MM.1S (cell line): Measurements from ENCODE around the gene OR2G2.

Experiments
- DNase-seq: peaks from one replicate; pipeline ENCODE4 v3.0.0-alpha.2; 2015
- H2AFZ ChIP-seq: fragments of 300-600 bp; sonication (generic); 2 replicates; pipeline ENCODE4 v1.6.0; 2016; ENCODE audit warnings: antibody characterized with exemption, low read length
- H3F3A ChIP-seq: fragments of 300-600 bp; sonication (generic); 2 replicates; pipeline ENCODE4 v1.6.1; 2016; ENCODE audit warnings: mild to moderate bottlenecking, antibody characterized with exemption, low read length, moderate library complexity, mixed read lengths; ENCODE audit not compliant: insufficient read depth
- H3K27ac ChIP-seq: fragments of 300-600 bp; sonication (generic); 2 replicates; pipeline ENCODE4 v1.5.1; 2016; ENCODE audit warnings: mild to moderate bottlenecking, low read length
- H3K27me3 ChIP-seq: fragments of 300-600 bp; sonication (generic); replicated peaks from 2 replicates; pipeline ENCODE4 v1.6.0; 2016; ENCODE audit warnings: low read length; ENCODE audit not compliant: insufficient read depth
- H3K36me3 ChIP-seq: fragments of 300-600 bp; sonication (generic); replicated peaks from 2 replicates; pipeline ENCODE4 v1.6.1; 2016; ENCODE audit warnings: mild to moderate bottlenecking, low read length, mixed read lengths; ENCODE audit not compliant: insufficient read depth
- H3K4me1 ChIP-seq: fragments of 300-600 bp; sonication (generic); 2 replicates; pipeline ENCODE4 v1.6.1; 2016; ENCODE audit warnings: low read length, mixed read lengths
- H3K4me2 ChIP-seq: fragments of 300-600 bp; sonication (generic); 2 replicates; pipeline ENCODE4 v1.6.0; 2016; ENCODE audit warnings: low read depth, low read length
- H3K4me3 ChIP-seq: fragments of 300-600 bp; sonication (generic); 2 replicates; pipeline ENCODE4 v1.5.1; 2016; ENCODE audit warnings: low read length, mixed read lengths
- H3K79me2 ChIP-seq: fragments of 300-600 bp; sonication (generic); 2 replicates; pipeline ENCODE4 v1.6.1; 2016; ENCODE audit warnings: mixed run types, low read length, mixed read lengths
- H3K9ac ChIP-seq: fragments of 300-600 bp; sonication (generic); 2 replicates; pipeline ENCODE4 v1.6.1; 2016; ENCODE audit warnings: low read length, mixed read lengths
- H3K9me2 ChIP-seq: fragments of 300-600 bp; sonication (generic); replicated peaks from 2 replicates; pipeline ENCODE4 v1.6.1; 2016; ENCODE audit warnings: mild to moderate bottlenecking, low read length, mixed read lengths; ENCODE audit not compliant: insufficient read depth
- H3K9me3 ChIP-seq: fragments of 300-600 bp; sonication (generic); replicated peaks from 2 replicates; pipeline ENCODE4 v1.6.1; 2016; ENCODE audit warnings: mild to moderate bottlenecking, low read length, mixed read lengths; ENCODE audit not compliant: insufficient read depth
- H4K20me1 ChIP-seq: fragments of 300-600 bp; sonication (generic); 2 replicates; pipeline ENCODE4 v1.6.1; 2016; ENCODE audit warnings: mild to moderate bottlenecking, low read length, moderate library complexity, mixed read lengths; ENCODE audit not compliant: insufficient read depth
- EZH2 ChIP-seq: fragments of 300-600 bp; sonication (generic); optimal IDR thresholded peaks from 2 replicates; pipeline ENCODE3; 2017; ENCODE audit warnings: low read depth, mild to moderate bottlenecking, antibody characterized with exemption, low read length, mixed read lengths
- EZH2phosphoT487 ChIP-seq: fragments of 300-600 bp; sonication (generic); IDR thresholded peaks from 2 replicates; pipeline ENCODE4 v1.6.1; 2018; ENCODE audit warnings: antibody characterized with exemption, low read length
- TF ChIP-seq, protein P1 (sequence below): fragments of 300-600 bp; sonication (generic); IDR thresholded peaks from 2 replicates; pipeline ENCODE4 v1.5.1; 2016; ENCODE audit warnings: antibody characterized with exemption, low read length, mixed read lengths

OR2G2 gene

GRCh38 chr1:247578946-247579460 is 9.2 kb upstream of the OR2G2 start:
- Histone ChIP-seq H3K4me1 (no peaks in the 10 kb centered on the region), H3K36me3 (no peaks in the 10 kb centered on the region), H3K4me2 (no peak overlapping the region), H3K9ac (no peak overlapping the region), H4K20me1 (no peaks in the 10 kb centered on the region), H3K9me2 (no peaks in the 10 kb centered on the region), H3K79me2 (no peaks in the 10 kb centered on the region), H2AFZ (no peak overlapping the region), H3K27ac (no peak overlapping the region), H3F3A (no peaks in the 10 kb centered on the region), H3K9me3 (no peaks in the 10 kb centered on the region), H3K27me3 (no peaks in the 10 kb centered on the region), H3K4me3 (no peak overlapping the region)
- no peak for TF ChIP-seq EZH2phosphoT487
- TF ChIP-seq, protein P1, sequence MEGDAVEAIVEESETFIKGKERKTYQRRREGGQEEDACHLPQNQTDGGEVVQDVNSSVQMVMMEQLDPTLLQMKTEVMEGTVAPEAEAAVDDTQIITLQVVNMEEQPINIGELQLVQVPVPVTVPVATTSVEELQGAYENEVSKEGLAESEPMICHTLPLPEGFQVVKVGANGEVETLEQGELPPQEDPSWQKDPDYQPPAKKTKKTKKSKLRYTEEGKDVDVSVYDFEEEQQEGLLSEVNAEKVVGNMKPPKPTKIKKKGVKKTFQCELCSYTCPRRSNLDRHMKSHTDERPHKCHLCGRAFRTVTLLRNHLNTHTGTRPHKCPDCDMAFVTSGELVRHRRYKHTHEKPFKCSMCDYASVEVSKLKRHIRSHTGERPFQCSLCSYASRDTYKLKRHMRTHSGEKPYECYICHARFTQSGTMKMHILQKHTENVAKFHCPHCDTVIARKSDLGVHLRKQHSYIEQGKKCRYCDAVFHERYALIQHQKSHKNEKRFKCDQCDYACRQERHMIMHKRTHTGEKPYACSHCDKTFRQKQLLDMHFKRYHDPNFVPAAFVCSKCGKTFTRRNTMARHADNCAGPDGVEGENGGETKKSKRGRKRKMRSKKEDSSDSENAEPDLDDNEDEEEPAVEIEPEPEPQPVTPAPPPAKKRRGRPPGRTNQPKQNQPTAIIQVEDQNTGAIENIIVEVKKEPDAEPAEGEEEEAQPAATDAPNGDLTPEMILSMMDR, result no peak
- TF ChIP-seq EZH2, result no peak
- DNase-seq, result no peak

- DNase-seq, result no peak
- Histone ChIP-seq H3K4me2 (no peak within 1 kb of the TSS), H3K9me3 (no peaks in the 10 kb centered on the region), H3K27ac (no peak within 1 kb of the TSS), H4K20me1 (no peaks in the 10 kb centered on the region), H3K79me2 (no peaks in the 10 kb centered on the region), H3K4me3 (no peak within 1 kb of the TSS), H3K9ac (no peak within 1 kb of the TSS), H2AFZ (no peak within 1 kb of the TSS), H3K4me1 (no peaks in the 10 kb centered on the region), H3K9me2 (no peaks in the 10 kb centered on the region), H3K27me3 (no peaks in the 10 kb centered on the region), H3F3A (no peaks in the 10 kb centered on the region), H3K36me3 (no peaks in the 10 kb centered on the region)
- TF ChIP-seq, protein P1, result no peak
- TF ChIP-seq EZH2phosphoT487, result no peak
- no peak for TF ChIP-seq EZH2
Measured at GRCh38 chr1:247605286-247605685, 17.1 kb downstream of the OR2G2 start, which contains the start of gene OR2G3. TSS of gene OR2G3 (plus strand) at chr1:247605586. CDS start at chr1:247605586, 0 bp downstream.

GRCh38 chr1:247613405-247613804 is 25.2 kb downstream of the OR2G2 start:
- no peak overlapping the region for H3K4me2 ChIP-seq
- H3F3A ChIP-seq, result no peaks in the 10 kb centered on the region
- no peaks in the 10 kb centered on the region for H3K79me2 ChIP-seq
- H3K27me3 ChIP-seq, result no peaks in the 10 kb centered on the region
- no peak for TF ChIP-seq EZH2
- no peak for TF ChIP-seq EZH2phosphoT487
- TF ChIP-seq, protein P1, result no peak
- no peaks in the 10 kb centered on the region for H4K20me1 ChIP-seq
- no peak overlapping the region for H3K4me3 ChIP-seq
- no peaks in the 10 kb centered on the region for H3K9me3 ChIP-seq
- no peak for DNase-seq
- H3K9ac ChIP-seq, result no peak overlapping the region
- H3K36me3 ChIP-seq, result no peaks in the 10 kb centered on the region
- no peaks in the 10 kb centered on the region for H3K9me2 ChIP-seq
- no peaks in the 10 kb centered on the region for H3K4me1 ChIP-seq
- H3K27ac ChIP-seq, result no peak overlapping the region
- H2AFZ ChIP-seq, result no peak overlapping the region
